Naive thymus-derived CD4-positive, alpha-beta T cell (primary cell): ENCODE data around the gene ITGB2. TPM values are rescaled to one million over a fixed set of nuclear protein-coding genes. Genes with fewer than 3 reads are reported as not detected.
A peak's percentile ranks its signal among the peaks of the same experiment; 100 is the strongest.

ENCODE experiments used
- ATAC-seq: fragments of 150-1000 bp; cut with Tn5 transposase; 2 replicates; pipeline ENCODE4 v1.10.0; 2021; ENCODE audit warnings: mild to moderate bottlenecking, moderate library complexity
- CTCF ChIA-PET: fragments of 350-600 bp; sonication (Branson Sonifier 250); formaldehyde crosslinking; loops from one replicate; lab custom pipeline; 2021; ENCODE audit warnings: antibody characterized with exemption; lab: Charles Lee
- POLR2A ChIA-PET: fragments of 350-600 bp; sonication (Branson Sonifier 250); formaldehyde crosslinking; loops from one replicate; lab custom pipeline; 2021; ENCODE audit warnings: antibody characterized with exemption, inconsistent platforms; lab: Charles Lee
- DNase-seq, 9 donors: peaks; one replicate each; pipeline versions ENCODE4 v3.0.0 to v3.0.0-alpha.2; 2020 to 2022; ENCODE audit warnings: mixed read lengths in 1 of 9
- H3K27ac ChIP-seq: one replicate; pipeline ENCODE4 v1.7.0; 2013; ENCODE audit warnings: mild to moderate bottlenecking, low read depth, low read length, moderate library complexity
- H3K27me3 ChIP-seq, 2 donors: one replicate each; pipeline ENCODE4 v1.7.0; 2013; ENCODE audit warnings: low read length in 2 of 2, mild to moderate bottlenecking in 2 of 2, moderate library complexity in 2 of 2; ENCODE audit not compliant: control insufficient read depth in 2 of 2, insufficient read depth in 2 of 2
- H3K36me3 ChIP-seq, 3 experiments: 1 replicate in 2 of 3; 2 replicates in 1 of 3; pipeline ENCODE4 v1.7.0; 2013; ENCODE audit warnings: low read length in 3 of 3, mild to moderate bottlenecking in 3 of 3, moderate library complexity in 1 of 3; ENCODE audit not compliant: insufficient read depth in 3 of 3, control insufficient read depth in 2 of 3
- H3K4me1 ChIP-seq, 2 donors: one replicate each; pipeline ENCODE4 v1.7.0; 2013; ENCODE audit warnings: low read length in 2 of 2, mild to moderate bottlenecking in 2 of 2, moderate library complexity in 1 of 2; ENCODE audit not compliant: control insufficient read depth in 2 of 2, insufficient read depth in 2 of 2
- H3K4me3 ChIP-seq: 2 replicates; pipeline ENCODE4 v1.7.0; 2013; ENCODE audit warnings: mild to moderate bottlenecking, low read length
- H3K9me3 ChIP-seq, 3 experiments: 1 replicate in 2 of 3; 2 replicates in 1 of 3; pipeline ENCODE4 v1.7.0; 2013; ENCODE audit warnings: low read length in 3 of 3; ENCODE audit not compliant: control insufficient read depth in 2 of 3
- H3K27ac Mint-ChIP-seq, 9 donors: one replicate each; pipeline ENCODE4 v1.8.0; 2020 to 2022; ENCODE audit warnings: mixed read lengths in 9 of 9, mild to moderate bottlenecking in 8 of 9, moderate library complexity in 5 of 9, inconsistent platforms in 2 of 9
- H3K27me3 Mint-ChIP-seq, 5 donors: one replicate each; pipeline ENCODE4 v1.8.0; 2021 to 2022; ENCODE audit warnings: mixed read lengths in 5 of 5, mild to moderate bottlenecking in 1 of 5
- H3K36me3 Mint-ChIP-seq, 5 donors: one replicate each; pipeline ENCODE4 v1.8.0; 2020 to 2022; ENCODE audit warnings: mixed read lengths in 5 of 5, mild to moderate bottlenecking in 3 of 5, inconsistent platforms in 1 of 5
- H3K4me1 Mint-ChIP-seq, 7 donors: one replicate each; pipeline ENCODE4 v1.8.0; 2020 to 2022; ENCODE audit warnings: mixed read lengths in 7 of 7, mild to moderate bottlenecking in 3 of 7, inconsistent platforms in 1 of 7
- H3K4me3 Mint-ChIP-seq, 10 donors: one replicate each; pipeline ENCODE4 v1.8.0; 2020 to 2022; ENCODE audit warnings: mild to moderate bottlenecking in 10 of 10, mixed read lengths in 10 of 10, moderate library complexity in 6 of 10, inconsistent platforms in 2 of 10
- H3K9me3 Mint-ChIP-seq, 11 donors: one replicate each; pipeline ENCODE4 v1.8.0; 2020 to 2022; ENCODE audit warnings: mixed read lengths in 11 of 11, mild to moderate bottlenecking in 4 of 11, inconsistent platforms in 1 of 11, moderate library complexity in 1 of 11
- intact Hi-C, 2 donors: fragments of 100-400 bp; cut with micrococcal nuclease; formaldehyde crosslinking; loops; one replicate each; pipeline ENCODE4 v1.15.1; 2023
- polyA plus RNA-seq, 2 donors: library from polyadenylated mRNA; unstranded; fragments of 300-500 nt; fragmentation: Illumina TruSeq; gene quantifications; one replicate each; pipeline ENCODE4 v1.2.3, GENCODE V29; 2021
- total RNA-seq, 6 experiments: library from RNA in 5 of 6; stranded (reverse) in 5 of 6; gene quantifications; 1 replicate in 5 of 6; 2 replicates in 1 of 6; pipeline ENCODE4 v1.2.3 and lab custom pipeline; 2021 to 2026

Gene ITGB2
- total and polyA plus RNA-seq, 7 experiments from 2014 or later = 280 to 877 (median 459) TPM

DNA sequence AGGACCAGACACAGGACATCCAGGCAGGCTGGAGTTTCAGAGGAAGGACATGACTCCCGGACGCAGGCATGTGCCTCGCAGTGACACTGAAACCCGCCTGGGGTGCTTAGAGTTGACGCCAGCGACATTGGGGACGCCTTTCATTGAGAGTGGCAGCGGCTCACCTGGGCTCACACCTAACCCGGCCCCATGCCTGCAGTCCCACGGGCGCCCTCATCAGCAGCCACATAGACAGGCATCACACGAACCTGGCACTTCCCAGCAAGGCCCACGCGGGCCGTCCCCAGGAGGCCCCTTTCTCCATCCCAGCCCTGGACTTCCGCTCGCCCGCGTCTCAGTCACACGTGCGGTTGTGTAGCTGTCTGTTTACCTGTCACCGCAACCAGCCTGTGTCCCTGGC, 17.0 kb downstream of the ITGB2 start:
- intact Hi-C loops = no loop called here
- no peak overlapping the region for H3K4me3 Mint-ChIP-seq
- DNase-seq = no peak
- ATAC-seq = no peak
- peaks cover 11 to 37% (median 28%) of the 10 kb centered on the region in 7 donors for H3K4me1 Mint-ChIP-seq
- H3K27me3 ChIP-seq = no peaks in the 10 kb centered on the region
- H3K36me3 ChIP-seq = peaks cover 43 to 93% (median 54%) of the 10 kb centered on the region in 3 experiments
- peak overlapping the region in 5 of 9 donors; percentile 10 to 84 (median 59) for H3K27ac Mint-ChIP-seq
- H3K4me3 ChIP-seq = no peak overlapping the region
- H3K27me3 Mint-ChIP-seq = no peaks in the 10 kb centered on the region
- peaks cover 12 to 46% (median 32%) of the 10 kb centered on the region in 5 donors for H3K36me3 Mint-ChIP-seq
- ChIA-PET CTCF (no interaction called here), POLR2A (interaction anchor here (1.0 kb wide), 1 partner anchor 24 kb away, joined by 3 read pairs; no protein-coding TSS in a partner anchor)
- H3K9me3 ChIP-seq = no peaks in the 10 kb centered on the region
- H3K27ac ChIP-seq = no peak overlapping the region
- H3K4me1 ChIP-seq = peaks cover 0 to 23% of the 10 kb centered on the region in 2 donors
- H3K9me3 Mint-ChIP-seq = no peaks in the 10 kb centered on the region

- peaks cover 12 to 47% (median 32%) of the 10 kb centered on the region in 5 donors for H3K36me3 Mint-ChIP-seq
- H3K36me3 ChIP-seq = peaks cover 48 to 96% (median 54%) of the 10 kb centered on the region in 3 experiments
- CTCF ChIA-PET = no interaction called here
- peaks cover 0 to 23% of the 10 kb centered on the region in 2 donors for H3K4me1 ChIP-seq
- H3K4me1 Mint-ChIP-seq = peaks cover 8 to 38% (median 30%) of the 10 kb centered on the region in 7 donors
- H3K27me3 Mint-ChIP-seq = no peaks in the 10 kb centered on the region
- ATAC-seq (peak; percentile 43), DNase-seq (no peak)
- H3K9me3 Mint-ChIP-seq = no peaks in the 10 kb centered on the region
- POLR2A ChIA-PET = interaction anchor here (1.0 kb wide), 1 partner anchor 25 kb away, joined by 3 read pairs; no protein-coding TSS in a partner anchor
- H3K27ac ChIP-seq = no peak overlapping the region
- no peak overlapping the region for H3K4me3 ChIP-seq
- no peaks in the 10 kb centered on the region for H3K27me3 ChIP-seq
- peak overlapping the region in 1 of 10 donors; percentile 29 for H3K4me3 Mint-ChIP-seq
- intact Hi-C loops = no loop called here
- no peaks in the 10 kb centered on the region for H3K9me3 ChIP-seq
- peak overlapping the region in 5 of 9 donors; percentile 6 to 71 (median 14) for H3K27ac Mint-ChIP-seq
Measured at GRCh38 chr21:44903050-44903685, 17.5 kb downstream of the ITGB2 start.

GRCh38 chr21:44902268-44903049, 18.2 kb downstream of the ITGB2 start:
- Histone ChIP-seq H3K27me3 (no peaks in the 10 kb centered on the region), H3K9me3 (no peaks in the 10 kb centered on the region), H3K36me3 (peaks cover 48 to 100% (median 61%) of the 10 kb centered on the region in 3 experiments), H3K4me3 (no peak overlapping the region), H3K27ac (no peak overlapping the region), H3K4me1 (peaks cover 0 to 17% of the 10 kb centered on the region in 2 donors)
- peaks cover 8 to 33% (median 24%) of the 10 kb centered on the region in 7 donors for H3K4me1 Mint-ChIP-seq
- no peak for DNase-seq
- no peak for ATAC-seq
- H3K27me3 Mint-ChIP-seq = no peaks in the 10 kb centered on the region
- H3K4me3 Mint-ChIP-seq = peak overlapping the region in 1 of 10 donors; percentile 29
- H3K36me3 Mint-ChIP-seq = peaks cover 12 to 47% (median 32%) of the 10 kb centered on the region in 5 donors
- ChIA-PET CTCF (no interaction called here), POLR2A (interaction anchor here (1.0 kb wide), 1 partner anchor 25 kb away, joined by 3 read pairs; no protein-coding TSS in a partner anchor)
- H3K9me3 Mint-ChIP-seq = no peaks in the 10 kb centered on the region
- peak overlapping the region in 7 of 9 donors; percentile 6 to 72 (median 28) for H3K27ac Mint-ChIP-seq
- intact Hi-C loops = no loop called here

DNA sequence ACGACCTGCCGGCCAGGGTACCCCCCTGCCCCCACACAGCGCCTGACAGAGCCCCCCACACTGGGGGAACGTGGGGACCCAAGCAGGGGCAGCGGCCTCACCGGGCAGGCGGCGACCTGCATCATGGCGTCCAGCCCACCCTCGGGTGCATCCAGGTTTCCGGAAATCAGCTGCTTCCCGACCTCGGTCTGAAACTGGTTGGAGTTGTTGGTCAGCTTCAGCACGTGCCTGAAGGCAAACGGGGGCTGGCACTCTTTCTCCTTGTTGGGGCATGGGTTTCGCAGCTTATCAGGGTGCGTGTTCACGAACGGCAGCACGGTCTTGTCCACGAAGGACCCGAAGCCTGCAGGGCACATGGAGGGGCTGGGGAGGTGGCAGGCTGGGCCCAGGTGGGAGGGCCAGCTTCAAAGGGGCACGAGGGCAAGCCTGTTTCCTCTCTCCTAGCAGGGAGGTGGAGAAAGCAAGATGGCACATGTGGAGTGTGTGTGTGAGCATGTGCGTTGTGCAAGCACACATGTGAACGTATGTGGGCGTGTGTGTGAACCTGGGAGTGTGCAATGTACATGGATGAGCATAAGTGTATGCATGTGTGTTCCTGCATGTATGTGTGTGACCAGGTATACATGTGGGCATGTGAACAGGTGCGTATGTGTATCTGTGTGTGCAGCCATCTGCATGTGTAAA, 19.2 kb downstream of the ITGB2 start:
- Histone ChIP-seq H3K27me3 (no peaks in the 10 kb centered on the region), H3K4me3 (no peak overlapping the region), H3K9me3 (no peaks in the 10 kb centered on the region), H3K4me1 (peaks cover 0 to 8% of the 10 kb centered on the region in 2 donors), H3K36me3 (peaks cover 40 to 100% (median 64%) of the 10 kb centered on the region in 3 experiments), H3K27ac (no peak overlapping the region)
- ATAC-seq (no peak), DNase-seq (no peak)
- Mint-ChIP-seq H3K27ac (peak overlapping the region in 4 of 9 donors; percentile 43 to 72 (median 50)), H3K4me3 (no peak overlapping the region), H3K4me1 (peaks cover 9 to 31% (median 22%) of the 10 kb centered on the region in 7 donors), H3K9me3 (no peaks in the 10 kb centered on the region), H3K36me3 (peaks cover 12 to 46% (median 31%) of the 10 kb centered on the region in 5 donors), H3K27me3 (no peaks in the 10 kb centered on the region)
- ChIA-PET CTCF (interaction anchor here (1.2 kb wide), 1 partner anchor 18 kb away, joined by 3 read pairs; no protein-coding TSS in a partner anchor), POLR2A (interaction anchor here (1.2 to 1.3 kb wide), 2 partner anchors 24 to 32 kb away, joined by 3 to 4 read pairs; no protein-coding TSS in a partner anchor)
- intact Hi-C loops = no loop called here

GRCh38 chr21:44900559-44901251, 20.0 kb downstream of the ITGB2 start:
- Mint-ChIP-seq H3K9me3 (no peaks in the 10 kb centered on the region), H3K27me3 (no peaks in the 10 kb centered on the region), H3K36me3 (peaks cover 12 to 48% (median 32%) of the 10 kb centered on the region in 5 donors), H3K27ac (peak overlapping the region in 4 of 9 donors; percentile 18 to 56 (median 28)), H3K4me1 (peaks cover 10 to 30% (median 19%) of the 10 kb centered on the region in 7 donors), H3K4me3 (no peak overlapping the region)
- Histone ChIP-seq H3K4me3 (no peak overlapping the region), H3K4me1 (peaks cover 0 to 5% of the 10 kb centered on the region in 2 donors), H3K9me3 (no peaks in the 10 kb centered on the region), H3K27ac (no peak overlapping the region), H3K36me3 (peaks cover 37 to 99% (median 70%) of the 10 kb centered on the region in 3 experiments), H3K27me3 (no peaks in the 10 kb centered on the region)
- POLR2A ChIA-PET = interaction anchor here (0.5 to 1.7 kb wide), 7 partner anchors 9 to 34 kb away, joined by 3 to 5 read pairs (median 3); no protein-coding TSS in a partner anchor
- ATAC-seq (no peak), DNase-seq (no peak)
- intact Hi-C loops = no loop called here
- CTCF ChIA-PET = interaction anchor here (1.2 kb wide), 1 partner anchor 18 kb away, joined by 3 read pairs; no protein-coding TSS in a partner anchor
